HG03520 (cell line): ENCODE data around the gene CYP1B1.
"Not testable (repeated sequence)": the region's sequence is repeated elsewhere in the genome, so short reads cannot be mapped to it uniquely, and the experiment has no call there.

Experiments
- ATAC-seq: cut with Tn5 transposase; IDR thresholded peaks from one replicate; pipeline ENCODE4 v1.9.1; 2021; ENCODE audit warnings: mild to moderate bottlenecking, moderate library complexity; ENCODE audit not compliant: unreplicated experiment

CYP1B1 gene

GRCh38 chr2:38037757-38038621 lies 38.0 kb downstream of the CYP1B1 start:
- peak; percentile 65 for ATAC-seq

- ATAC-seq, result no peak
Measured at GRCh38 chr2:38037325-38037724, 38.6 kb downstream of the CYP1B1 start.

- ATAC-seq, result no peak
Measured at GRCh38 chr2:38035968-38036367, 40.0 kb downstream of the CYP1B1 start.

- no peak for ATAC-seq
Measured at GRCh38 chr2:38033646-38034045, 42.3 kb downstream of the CYP1B1 start.

GRCh38 chr2:38032946-38033345 lies 43.0 kb downstream of the CYP1B1 start:
- no peak for ATAC-seq

GRCh38 chr2:38030635-38031355 lies 45.2 kb downstream of the CYP1B1 start:
- no peak for ATAC-seq

GRCh38 chr2:38029512-38029911 lies 46.4 kb downstream of the CYP1B1 start:
- ATAC-seq, result no peak

- no peak for ATAC-seq
Measured at GRCh38 chr2:38028829-38029228, 47.1 kb downstream of the CYP1B1 start.

GRCh38 chr2:38026846-38027245 lies 49.1 kb downstream of the CYP1B1 start:
- no peak for ATAC-seq

- no peak for ATAC-seq
Measured at GRCh38 chr2:38021589-38021988, 54.4 kb downstream of the CYP1B1 start.

GRCh38 chr2:38020359-38021069 lies 55.4 kb downstream of the CYP1B1 start:
- ATAC-seq, result not testable (repeated sequence)

- ATAC-seq, result no peak
Measured at GRCh38 chr2:38017836-38018235, 58.1 kb downstream of the CYP1B1 start.
